ENCODE results near the gene TACR2. TPM values are rescaled to one million over a fixed set of nuclear protein-coding genes. Genes with fewer than 3 reads are reported as not detected.

The TACR2 gene
- total and polyA plus RNA-seq, 7 donors: 6.0 to 184 (median 162) TPM; not detected in 1

- peaks cover 0 to 99% (median 87%) of the 10 kb centered on the region in 4 donors for H3K4me1 ChIP-seq
Observed at GRCh38 chr10:69463886-69464285, 47.2 kb upstream of the TACR2 start.

DNA sequence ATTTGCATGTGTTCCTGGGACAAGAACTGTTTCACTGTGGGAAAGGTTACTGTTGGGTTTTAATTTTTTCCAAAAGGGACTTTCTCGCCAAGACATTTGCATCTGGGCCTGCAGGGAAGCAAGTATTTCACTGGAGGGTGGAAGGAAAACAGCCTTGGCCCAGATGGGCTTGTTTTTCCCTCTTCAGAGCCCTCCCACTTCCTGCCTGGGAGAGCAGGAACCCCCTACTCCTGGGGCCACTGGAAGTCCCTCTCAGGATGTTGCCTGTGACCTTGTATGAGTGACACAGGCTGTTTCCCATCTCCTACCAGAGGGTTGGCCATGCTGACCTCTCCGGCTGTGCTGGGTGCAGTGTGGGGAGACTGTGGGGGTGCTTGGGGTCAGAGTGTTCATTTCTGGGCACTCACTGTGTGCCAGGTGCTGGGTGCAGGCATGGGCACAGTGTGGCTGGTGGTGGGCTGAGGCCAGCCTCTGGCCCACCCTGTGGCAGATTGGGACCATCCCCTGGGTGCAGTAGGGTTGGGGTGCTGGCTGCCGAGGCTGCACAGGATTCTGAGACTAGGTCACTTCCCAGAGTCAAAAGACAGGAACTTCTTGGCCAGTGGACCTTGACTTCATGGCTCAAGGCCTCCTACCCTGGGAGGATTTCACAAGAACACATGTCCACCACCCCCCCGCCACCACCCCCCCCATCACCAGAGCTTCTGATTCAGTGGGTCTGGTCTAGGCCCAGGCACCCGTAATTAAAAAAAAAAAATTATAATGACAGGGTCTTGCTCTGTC, 44.7 kb upstream of the TACR2 start:
- TF ChIP-seq CTCF (IDR thresholded peaks at IDR 0.05) (no peak), POLR2A (IDR thresholded peaks at IDR 0.05) (no peak), EP300 (IDR thresholded peaks at IDR 0.05) (no peak), POLR2AphosphoS5 (IDR thresholded peaks at IDR 0.05) (no peak)
- no peaks in the 10 kb centered on the region for H3K27me3 ChIP-seq
- intact Hi-C loops (cut with DNase I): no loop called here
- peaks cover 0 to 10% (median 4%) of the 10 kb centered on the region in 4 donors for H3K36me3 ChIP-seq
- DNase-seq: no peak
- no peaks in the 10 kb centered on the region for H3K9me3 ChIP-seq
- H3K27ac ChIP-seq: peak overlapping the region; percentile 79 to 93 (median 92)
- 78 to 85% methylated on average over 5 of the region's 5 CpGs for WGBS, 2 donors
- no peak overlapping the region for H3K4me3 ChIP-seq
- H3K4me1 ChIP-seq: peaks cover 0 to 99% (median 94%) of the 10 kb centered on the region in 4 donors

More at GRCh38 chr10:69463886-69464285, 47.2 kb upstream of the TACR2 start:
- no peak for DNase-seq
- H3K27ac ChIP-seq: peak overlapping the region; percentile 79 to 93 (median 92)
- H3K27me3 ChIP-seq: no peaks in the 10 kb centered on the region
- no peaks in the 10 kb centered on the region for H3K9me3 ChIP-seq
- no peak overlapping the region for H3K4me3 ChIP-seq
- intact Hi-C loops (cut with DNase I): no loop called here
- WGBS, 2 donors: 83 to 90% methylated on average over 6 of the region's 6 CpGs
- no peak for TF ChIP-seq CTCF (IDR thresholded peaks at IDR 0.05)
- TF ChIP-seq POLR2A (IDR thresholded peaks at IDR 0.05): no peak
- no peak for TF ChIP-seq EP300 (IDR thresholded peaks at IDR 0.05)
- TF ChIP-seq POLR2AphosphoS5 (IDR thresholded peaks at IDR 0.05): no peak
- H3K36me3 ChIP-seq: no peaks in the 10 kb centered on the region

- 90 to 91% methylated on average over 9 of the region's 9 CpGs for WGBS, 2 donors
- Histone ChIP-seq H3K4me3 (no peak overlapping the region), H3K27ac (peak overlapping the region; percentile 79 to 93 (median 92)), H3K36me3 (peaks cover 0 to 17% (median 4%) of the 10 kb centered on the region in 4 donors), H3K9me3 (no peaks in the 10 kb centered on the region), H3K27me3 (no peaks in the 10 kb centered on the region), H3K4me1 (peaks cover 0 to 95% (median 90%) of the 10 kb centered on the region in 4 donors)
- intact Hi-C loops (cut with DNase I): no loop called here
- no peak for DNase-seq
- TF ChIP-seq POLR2A (IDR thresholded peaks at IDR 0.05) (no peak), EP300 (IDR thresholded peaks at IDR 0.05) (no peak), POLR2AphosphoS5 (IDR thresholded peaks at IDR 0.05) (no peak), CTCF (IDR thresholded peaks at IDR 0.05) (no peak)
Observed at GRCh38 chr10:69460576-69461242, 44.0 kb upstream of the TACR2 start.

- TF ChIP-seq CTCF (IDR thresholded peaks at IDR 0.05): no peak
- TF ChIP-seq POLR2AphosphoS5 (IDR thresholded peaks at IDR 0.05): no peak
- no peak for TF ChIP-seq POLR2A (IDR thresholded peaks at IDR 0.05)
- no peak for TF ChIP-seq EP300 (IDR thresholded peaks at IDR 0.05)
- peaks cover 0 to 17% (median 4%) of the 10 kb centered on the region in 4 donors for H3K36me3 ChIP-seq
- no peak for DNase-seq
- H3K4me1 ChIP-seq: peaks cover 0 to 92% (median 87%) of the 10 kb centered on the region in 4 donors
- H3K27me3 ChIP-seq: no peaks in the 10 kb centered on the region
- no peak overlapping the region for H3K4me3 ChIP-seq
- no peaks in the 10 kb centered on the region for H3K9me3 ChIP-seq
- 85 to 87% methylated on average over 12 of the region's 12 CpGs for WGBS, 2 donors
- intact Hi-C loops (cut with DNase I): no loop called here
- H3K27ac ChIP-seq: peak overlapping the region; percentile 79 to 93 (median 92)
Observed at GRCh38 chr10:69459893-69460575, 43.3 kb upstream of the TACR2 start.

All from sigmoid colon (tissue), 7 donors.